GM19463 (cell line): ENCODE measurements around the gene PRSS38.

ENCODE experiments used
- ATAC-seq: cut with Tn5 transposase; IDR thresholded peaks from one replicate; pipeline ENCODE4 v1.9.1; 2021; ENCODE audit warnings: mild to moderate bottlenecking, moderate library complexity; ENCODE audit not compliant: unreplicated experiment

PRSS38 gene

GRCh38 chr1:227884370-227885134 lies 69.1 kb downstream of the PRSS38 start:
- ATAC-seq = no peak

- ATAC-seq = no peak
These were observed 69.7 kb downstream of the PRSS38 start for GRCh38 chr1:227885135-227885647.

- ATAC-seq = no peak
These were observed 70.4 kb downstream of the PRSS38 start for GRCh38 chr1:227885648-227886502.

- no peak for ATAC-seq
These were observed 71.1 kb downstream of the PRSS38 start for GRCh38 chr1:227886503-227886961.

- no peak for ATAC-seq
These were observed 71.7 kb downstream of the PRSS38 start for GRCh38 chr1:227886993-227887696.

GRCh38 chr1:227887697-227888403 lies 72.4 kb downstream of the PRSS38 start:
- ATAC-seq = no peak

GRCh38 chr1:227888404-227889046 lies 73.0 kb downstream of the PRSS38 start:
- no peak for ATAC-seq

GRCh38 chr1:227889047-227889862 lies 73.8 kb downstream of the PRSS38 start:
- no peak for ATAC-seq

- ATAC-seq = no peak
These were observed 74.5 kb downstream of the PRSS38 start for GRCh38 chr1:227889863-227890405.

- ATAC-seq = no peak
These were observed 75.2 kb downstream of the PRSS38 start for GRCh38 chr1:227890451-227891222.

GRCh38 chr1:227891223-227891954 lies 75.9 kb downstream of the PRSS38 start:
- ATAC-seq = no peak

GRCh38 chr1:227891955-227892488 lies 76.5 kb downstream of the PRSS38 start:
- no peak for ATAC-seq

GRCh38 chr1:227892489-227893299 lies 77.2 kb downstream of the PRSS38 start:
- no peak for ATAC-seq

GRCh38 chr1:227893300-227893948 lies 77.9 kb downstream of the PRSS38 start:
- no peak for ATAC-seq

- no peak for ATAC-seq
These were observed 78.7 kb downstream of the PRSS38 start for GRCh38 chr1:227893949-227894721.
